ENCODE data around the gene SHISAL1. TPM values are rescaled to one million over a fixed set of nuclear protein-coding genes. Genes with fewer than 3 reads are reported as not detected.

The SHISAL1 gene
- total and polyA plus RNA-seq, 2 donors (not counting 1 experiment from before 2014, with no cell fraction given) = not detected

DNA sequence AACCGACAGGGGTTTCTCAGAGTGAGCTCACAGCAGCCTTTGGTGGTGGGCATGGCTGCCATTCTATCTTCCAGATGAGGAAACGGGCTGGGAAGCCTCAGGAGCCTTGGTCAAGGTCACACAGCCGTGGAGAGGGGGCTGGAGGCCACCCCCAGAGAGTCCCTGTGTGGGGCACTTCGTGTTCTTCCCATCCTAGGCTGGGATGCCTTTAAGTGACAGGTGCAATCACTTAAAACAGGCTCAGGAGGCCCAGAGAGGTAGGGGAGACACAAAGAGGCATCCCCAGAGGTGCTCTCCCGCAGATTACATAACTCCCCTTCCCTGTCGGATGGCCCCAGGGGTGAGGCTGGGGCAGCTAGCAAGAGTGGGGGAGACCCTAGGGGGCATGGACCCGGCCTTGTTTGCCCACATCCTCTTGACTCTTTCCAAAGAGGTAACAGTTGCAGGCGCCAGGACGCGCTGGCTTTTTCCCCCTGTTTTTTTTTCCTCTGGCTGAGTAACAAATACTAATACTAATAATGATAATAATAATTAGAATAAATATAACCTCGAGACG is 17.5 kb upstream of the SHISAL1 start:
- no peak overlapping the region for H3K4me2 ChIP-seq (replicated peaks; ENCODE audit: low read depth, low read length, poor library complexity, severe bottlenecking)
- Mint-ChIP-seq H3K27me3 (peaks cover 52% of the 10 kb centered on the region), H3K4me1 (peaks cover 18% of the 10 kb centered on the region), H3K27ac (no peak overlapping the region), H3K4me3 (no peak overlapping the region), H3K9me3 (ENCODE audit: insufficient read depth) (no peaks in the 10 kb centered on the region)
- no peaks in the 10 kb centered on the region for H3K36me3 ChIP-seq (replicated peaks in 1 of 2; ENCODE audit: control extremely low read depth in 1 of 2, control insufficient read depth in 1 of 2, extremely low read depth in 1 of 2, insufficient read depth in 2 of 2, low read length in 1 of 2)
- ATAC-seq (ENCODE audit: low read depth) (no peak), DNase-seq (no peak)
- no peak overlapping the region for H3K9ac ChIP-seq (ENCODE audit: low read length)
- no peak overlapping the region for H3K27ac ChIP-seq (ENCODE audit: low read length in 2 of 2)
- H3K9me3 ChIP-seq (ENCODE audit: control extremely low read depth in 1 of 3, control insufficient read depth in 2 of 3, insufficient read depth in 1 of 3, low read length in 2 of 3) = peaks cover 0 to 6% (median 0%) of the 10 kb centered on the region in 3 donors
- H3K4me3 ChIP-seq (ENCODE audit: control extremely low read depth in 1 of 5, extremely low read depth in 1 of 5, insufficient read depth in 1 of 5, low read depth in 2 of 5, low read length in 4 of 5) = no peak overlapping the region
- intact Hi-C loops (cut with micrococcal nuclease) = no loop called here
- ChIA-PET POLR2A (interaction anchor here (0.6 kb wide), 1 partner anchor 472 kb away, joined by 3 read pairs; no protein-coding TSS in a partner anchor), CTCF (interaction anchor here (1.2 kb wide), 1 partner anchor 337 kb away, joined by 3 read pairs; no protein-coding TSS in a partner anchor)
- no peak overlapping the region for H2AFZ ChIP-seq (ENCODE audit: insufficient read depth, low read depth, low read length, poor library complexity, severe bottlenecking)
- H3K4me1 ChIP-seq (ENCODE audit: control insufficient read depth in 2 of 2, insufficient read depth in 2 of 2, low read length in 2 of 2) = peaks cover 21 to 22% of the 10 kb centered on the region in 2 donors
- no peaks in the 10 kb centered on the region for H3K79me2 ChIP-seq (ENCODE audit: control insufficient read depth, insufficient read depth, low read length)
- peaks cover 0 to 77% (median 34%) of the 10 kb centered on the region in 4 experiments for H3K27me3 ChIP-seq (replicated peaks in 1 of 4; ENCODE audit: control extremely low read depth in 1 of 4, control insufficient read depth in 3 of 4, insufficient read depth in 4 of 4, low read length in 3 of 4)
- WGBS (ENCODE audit: insufficient coverage) = 47% methylated on average over 6 of the region's 12 CpGs
- H4K20me1 ChIP-seq (ENCODE audit: control insufficient read depth, insufficient read depth, low read length, poor library complexity, severe bottlenecking) = no peaks in the 10 kb centered on the region
- TF ChIP-seq EZH2 (IDR thresholded peaks at IDR 0.05; ENCODE audit: borderline replicate concordance, insufficient read depth, low read depth, low read length, poor library complexity, severe bottlenecking) = no peak
- TF ChIP-seq CTCF (IDR thresholded peaks at IDR 0.05) = no peak

GRCh38 chr22:44329179-44329796 is 16.5 kb upstream of the SHISAL1 start:
- TF ChIP-seq EZH2 (IDR thresholded peaks at IDR 0.05; ENCODE audit: borderline replicate concordance, insufficient read depth, low read depth, low read length, poor library complexity, severe bottlenecking) (no peak), CTCF (IDR thresholded peaks at IDR 0.05) (no peak)
- WGBS (ENCODE audit: insufficient coverage) = 29% methylated on average over 15 of the region's 17 CpGs
- H3K4me1 Mint-ChIP-seq = peaks cover 18% of the 10 kb centered on the region
- H3K4me3 ChIP-seq (ENCODE audit: control extremely low read depth in 1 of 5, extremely low read depth in 1 of 5, insufficient read depth in 1 of 5, low read depth in 2 of 5, low read length in 4 of 5) = no peak overlapping the region
- H3K27ac ChIP-seq (ENCODE audit: low read length in 2 of 2) = no peak overlapping the region
- H3K4me2 ChIP-seq (replicated peaks; ENCODE audit: low read depth, low read length, poor library complexity, severe bottlenecking) = peak overlapping the region; percentile 22
- POLR2A ChIA-PET = no interaction called here
- DNase-seq (peak; percentile 16), ATAC-seq (ENCODE audit: low read depth) (peak; percentile 36)
- intact Hi-C loops (cut with micrococcal nuclease) = no loop called here
- H2AFZ ChIP-seq (ENCODE audit: insufficient read depth, low read depth, low read length, poor library complexity, severe bottlenecking) = no peak overlapping the region
- peaks cover 21 to 22% of the 10 kb centered on the region in 2 donors for H3K4me1 ChIP-seq (ENCODE audit: control insufficient read depth in 2 of 2, insufficient read depth in 2 of 2, low read length in 2 of 2)
- H3K9ac ChIP-seq (ENCODE audit: low read length) = no peak overlapping the region
- peaks cover 0 to 74% (median 29%) of the 10 kb centered on the region in 4 experiments for H3K27me3 ChIP-seq (replicated peaks in 1 of 4; ENCODE audit: control extremely low read depth in 1 of 4, control insufficient read depth in 3 of 4, insufficient read depth in 4 of 4, low read length in 3 of 4)
- no peaks in the 10 kb centered on the region for H3K79me2 ChIP-seq (ENCODE audit: control insufficient read depth, insufficient read depth, low read length)
- H3K27ac Mint-ChIP-seq = no peak overlapping the region
- CTCF ChIA-PET = interaction anchor here (1.2 kb wide), 1 partner anchor 336 kb away, joined by 3 read pairs; no protein-coding TSS in a partner anchor
- peaks cover 57% of the 10 kb centered on the region for H3K27me3 Mint-ChIP-seq
- peaks cover 0 to 6% (median 0%) of the 10 kb centered on the region in 3 donors for H3K9me3 ChIP-seq (ENCODE audit: control extremely low read depth in 1 of 3, control insufficient read depth in 2 of 3, insufficient read depth in 1 of 3, low read length in 2 of 3)
- no peaks in the 10 kb centered on the region for H3K36me3 ChIP-seq (replicated peaks in 1 of 2; ENCODE audit: control extremely low read depth in 1 of 2, control insufficient read depth in 1 of 2, extremely low read depth in 1 of 2, insufficient read depth in 2 of 2, low read length in 1 of 2)
- peak overlapping the region; percentile 33 for H3K4me3 Mint-ChIP-seq
- no peaks in the 10 kb centered on the region for H4K20me1 ChIP-seq (ENCODE audit: control insufficient read depth, insufficient read depth, low read length, poor library complexity, severe bottlenecking)
- no peaks in the 10 kb centered on the region for H3K9me3 Mint-ChIP-seq (ENCODE audit: insufficient read depth)
